Ovary (tissue), 3 donors: ENCODE results near the gene SLC6A6.

Source experiments
- CTCF ChIP-seq, 3 donors: fragments of 450-650 bp in 2 of 3; fragments of 200-600 bp in 1 of 3; IDR thresholded peaks; one replicate each; pipeline versions ENCODE4 v1.5.1 to v1.8.0; 2016 to 2022; ENCODE audit warnings: antibody characterized with exemption in 3 of 3, mild to moderate bottlenecking in 1 of 3
- EP300 ChIP-seq: sonication (generic); formaldehyde crosslinking; IDR thresholded peaks from one replicate; pipeline ENCODE4 v1.6.1; 2017; ENCODE audit warnings: antibody characterized with exemption
- POLR2A ChIP-seq: fragments of 450-650 bp; IDR thresholded peaks from one replicate; pipeline ENCODE4 v1.6.1; 2017; ENCODE audit warnings: antibody characterized with exemption, mild to moderate bottlenecking, moderate library complexity
- donor health status: DM: no; HTN: no; CAD: no.

DNA sequence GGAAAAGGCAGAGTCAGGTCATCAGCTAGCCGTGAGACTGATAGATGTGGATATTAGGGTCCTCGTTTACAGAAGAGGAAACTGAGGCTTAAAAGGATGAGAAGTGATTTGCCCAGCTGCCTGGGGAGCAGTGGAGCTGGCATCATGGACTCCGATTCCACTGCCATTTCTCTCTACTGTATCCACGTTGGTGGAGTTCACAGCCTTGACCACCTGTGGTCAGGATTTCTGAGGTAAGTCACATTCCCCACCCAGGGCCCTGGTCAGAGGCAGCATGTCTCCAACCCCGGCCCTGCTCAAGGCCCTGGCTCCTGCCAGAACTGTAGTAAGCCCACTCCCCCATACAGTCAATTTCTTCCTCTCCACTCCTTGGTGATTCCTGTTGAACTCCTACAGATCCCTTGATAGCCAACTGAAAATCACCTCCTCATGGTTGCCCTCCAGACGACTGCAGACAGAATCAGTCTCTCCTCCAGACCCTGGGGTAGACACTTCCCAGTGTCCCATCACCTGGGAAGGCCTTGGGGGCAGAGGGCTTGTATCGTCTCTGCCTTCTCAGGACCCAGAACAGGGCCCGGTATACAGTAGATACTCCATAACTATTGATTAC, 41.2 kb upstream of the SLC6A6 start:
- TF ChIP-seq CTCF (IDR thresholded peaks at IDR 0.05) (no peak), POLR2A (no peak), EP300 (no peak)
